ENCODE results near the gene ADAMTS14. TPM values are rescaled to one million over a fixed set of nuclear protein-coding genes. Genes with fewer than 3 reads are reported as not detected.
"Not testable (repeated sequence)": the region's sequence is repeated elsewhere in the genome, so short reads cannot be mapped to it uniquely, and the experiment has no call there.

The ADAMTS14 gene
- total and polyA plus RNA-seq, 7 donors = 0.03 to 0.18 (median 0.06) TPM; not detected in 3

DNA sequence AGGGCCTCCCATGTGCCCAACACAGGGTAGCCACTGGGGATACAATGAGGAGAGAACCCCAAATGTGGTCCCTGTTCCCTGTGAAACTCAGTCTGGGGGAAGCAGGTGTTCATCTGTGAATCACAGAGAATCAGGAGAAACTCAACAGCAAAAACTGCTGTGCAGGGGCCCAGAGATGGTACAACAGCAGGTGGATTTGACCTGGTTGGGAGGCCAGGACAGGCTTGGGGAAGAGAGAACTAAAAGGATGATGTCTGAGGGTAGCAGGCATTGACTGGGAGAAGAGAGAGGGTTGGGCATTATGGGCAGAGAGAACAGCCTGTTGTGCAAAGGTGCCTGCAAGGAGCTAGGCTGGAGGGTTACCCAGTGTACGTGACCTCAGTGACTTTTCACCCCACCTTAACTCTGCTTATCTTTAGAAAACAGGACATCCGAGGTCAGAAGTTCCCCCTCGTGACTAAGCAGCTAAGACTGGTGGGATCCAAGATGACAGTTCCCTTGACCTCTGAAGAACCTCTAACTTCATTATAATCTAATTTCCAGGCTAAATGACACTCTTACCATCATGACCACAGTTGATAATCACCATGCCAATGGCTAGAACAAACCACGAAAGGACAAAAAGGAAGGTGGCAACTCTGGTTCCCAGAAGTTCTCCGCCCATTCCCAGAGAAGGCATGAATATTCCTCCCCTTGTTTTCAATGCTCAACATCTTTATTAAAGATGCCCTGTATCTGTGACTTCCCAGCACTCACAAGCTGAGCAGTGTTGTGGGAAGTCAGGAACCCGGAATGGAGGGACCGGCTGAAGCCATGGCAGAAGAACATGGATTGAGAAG, 5.1 kb upstream of the ADAMTS14 start:
- DNase-seq (no peak), ATAC-seq (no peak)
- H3K9me3 ChIP-seq = no peaks in the 10 kb centered on the region
- H3K4me1 ChIP-seq = no peaks in the 10 kb centered on the region
- TF ChIP-seq, protein P1, sequence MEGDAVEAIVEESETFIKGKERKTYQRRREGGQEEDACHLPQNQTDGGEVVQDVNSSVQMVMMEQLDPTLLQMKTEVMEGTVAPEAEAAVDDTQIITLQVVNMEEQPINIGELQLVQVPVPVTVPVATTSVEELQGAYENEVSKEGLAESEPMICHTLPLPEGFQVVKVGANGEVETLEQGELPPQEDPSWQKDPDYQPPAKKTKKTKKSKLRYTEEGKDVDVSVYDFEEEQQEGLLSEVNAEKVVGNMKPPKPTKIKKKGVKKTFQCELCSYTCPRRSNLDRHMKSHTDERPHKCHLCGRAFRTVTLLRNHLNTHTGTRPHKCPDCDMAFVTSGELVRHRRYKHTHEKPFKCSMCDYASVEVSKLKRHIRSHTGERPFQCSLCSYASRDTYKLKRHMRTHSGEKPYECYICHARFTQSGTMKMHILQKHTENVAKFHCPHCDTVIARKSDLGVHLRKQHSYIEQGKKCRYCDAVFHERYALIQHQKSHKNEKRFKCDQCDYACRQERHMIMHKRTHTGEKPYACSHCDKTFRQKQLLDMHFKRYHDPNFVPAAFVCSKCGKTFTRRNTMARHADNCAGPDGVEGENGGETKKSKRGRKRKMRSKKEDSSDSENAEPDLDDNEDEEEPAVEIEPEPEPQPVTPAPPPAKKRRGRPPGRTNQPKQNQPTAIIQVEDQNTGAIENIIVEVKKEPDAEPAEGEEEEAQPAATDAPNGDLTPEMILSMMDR (IDR thresholded peaks at IDR 0.05) = no peak
- H3K27ac ChIP-seq = no peak overlapping the region
- H3K36me3 ChIP-seq (ENCODE audit: insufficient read depth in 1 of 2, low read depth in 1 of 2) = no peaks in the 10 kb centered on the region
- no peak overlapping the region for H3K4me3 ChIP-seq
- 71 to 82% (median 79%) methylated on average over 7 of the region's 7 CpGs for WGBS, 3 donors
- intact Hi-C loops (cut with DNase I) = no loop called here
- peaks cover 0 to 14% (median 0%) of the 10 kb centered on the region in 3 donors for H3K27me3 ChIP-seq (ENCODE audit: insufficient read depth in 3 of 3, low read length in 2 of 3)

DNA sequence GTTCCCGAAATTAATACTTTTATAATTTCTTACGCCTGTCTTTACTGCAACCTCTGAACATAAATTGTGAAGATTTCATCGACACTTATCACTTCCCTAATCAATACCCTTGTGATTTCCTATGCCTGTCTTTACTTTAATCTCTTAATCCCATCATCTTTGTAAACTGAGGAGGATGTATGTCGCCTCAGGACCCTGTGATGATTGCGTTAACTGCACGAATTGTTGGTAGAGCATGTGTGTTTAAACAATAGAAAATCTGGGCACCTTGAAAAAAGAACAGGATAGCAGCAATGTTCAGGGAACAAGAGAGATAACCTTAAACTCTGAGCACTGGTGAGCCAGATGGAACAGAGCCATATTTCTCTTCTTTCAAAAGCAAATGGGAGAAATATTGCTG, 4.5 kb upstream of the ADAMTS14 start:
- H3K4me3 ChIP-seq; H3K9me3 ChIP-seq; H3K4me1 ChIP-seq; ATAC-seq; H3K36me3 ChIP-seq (ENCODE audit: insufficient read depth in 1 of 2, low read depth in 1 of 2); H3K27ac ChIP-seq; intact Hi-C loops (cut with DNase I); DNase-seq; H3K27me3 ChIP-seq (ENCODE audit: insufficient read depth in 3 of 3, low read length in 2 of 3): not testable (repeated sequence)
- WGBS, 3 donors = 82 to 86% (median 82%) methylated on average over 6 of the region's 6 CpGs

DNA sequence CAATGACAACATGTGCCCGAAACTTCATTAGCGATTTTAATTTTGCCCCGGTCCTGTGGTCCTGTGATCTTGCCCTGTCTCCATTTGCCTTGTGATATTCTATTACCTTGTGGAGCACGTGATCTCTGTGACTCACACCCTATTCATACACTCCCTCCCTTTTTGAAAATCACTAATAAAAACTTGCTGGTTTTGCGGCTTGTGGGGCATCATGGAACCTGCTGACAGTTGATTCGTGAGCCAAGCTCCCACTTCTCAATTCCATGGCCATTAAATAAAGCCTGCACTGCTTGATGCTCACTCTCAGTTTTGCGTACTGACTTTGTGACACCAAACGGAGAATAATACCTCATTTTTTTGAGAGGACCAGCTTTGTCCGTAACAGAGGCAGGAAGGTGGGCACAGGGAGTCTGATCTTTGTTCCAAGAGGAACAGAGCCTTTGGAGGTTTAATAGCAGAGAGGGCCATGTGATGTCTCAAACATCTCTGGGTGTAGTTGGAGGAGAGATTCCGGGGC, 3.8 kb upstream of the ADAMTS14 start:
- TF ChIP-seq, protein P1 (IDR thresholded peaks at IDR 0.05) = no peak
- WGBS, 3 donors = 93 to 94% (median 93%) methylated on average over 10 of the region's 10 CpGs
- H3K9me3 ChIP-seq = no peaks in the 10 kb centered on the region
- H3K4me3 ChIP-seq = no peak overlapping the region
- no peak overlapping the region for H3K27ac ChIP-seq
- no peak for DNase-seq
- H3K36me3 ChIP-seq (ENCODE audit: insufficient read depth in 1 of 2, low read depth in 1 of 2) = no peaks in the 10 kb centered on the region
- intact Hi-C loops (cut with DNase I) = no loop called here
- peaks cover 3% of the 10 kb centered on the region for H3K4me1 ChIP-seq
- ATAC-seq = no peak
- peaks cover 0 to 9% (median 0%) of the 10 kb centered on the region in 3 donors for H3K27me3 ChIP-seq (ENCODE audit: insufficient read depth in 3 of 3, low read length in 2 of 3)

DNA sequence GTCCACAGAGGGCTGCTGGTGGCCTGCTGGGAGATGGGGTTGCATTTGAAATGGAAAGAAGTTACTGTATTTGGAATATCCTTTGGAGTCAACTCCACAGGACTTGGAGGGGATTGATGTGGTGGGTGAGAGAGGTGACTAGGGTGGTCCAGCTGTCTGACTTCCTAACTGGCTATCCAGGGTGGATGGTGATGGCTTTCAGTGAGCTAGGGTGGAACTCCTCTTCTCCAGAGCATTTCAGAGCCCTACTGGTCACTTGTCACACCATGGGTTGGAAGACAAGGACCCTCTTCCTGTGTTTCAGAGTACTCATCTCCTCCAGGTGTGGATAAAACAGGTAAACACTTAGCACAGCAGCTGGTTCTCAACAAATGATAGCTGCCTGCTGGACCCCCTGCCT, 3.3 kb upstream of the ADAMTS14 start:
- Histone ChIP-seq H3K9me3 (no peaks in the 10 kb centered on the region), H3K4me1 (peaks cover 7% of the 10 kb centered on the region), H3K36me3 (ENCODE audit: insufficient read depth in 1 of 2, low read depth in 1 of 2) (no peaks in the 10 kb centered on the region), H3K27me3 (ENCODE audit: insufficient read depth in 3 of 3, low read length in 2 of 3) (peaks cover 0 to 15% (median 0%) of the 10 kb centered on the region in 3 donors), H3K4me3 (no peak overlapping the region), H3K27ac (no peak overlapping the region)
- TF ChIP-seq, protein P1 (IDR thresholded peaks at IDR 0.05) = no peak
- DNase-seq = no peak
- no peak for ATAC-seq
- intact Hi-C loops (cut with DNase I) = no loop called here

DNA sequence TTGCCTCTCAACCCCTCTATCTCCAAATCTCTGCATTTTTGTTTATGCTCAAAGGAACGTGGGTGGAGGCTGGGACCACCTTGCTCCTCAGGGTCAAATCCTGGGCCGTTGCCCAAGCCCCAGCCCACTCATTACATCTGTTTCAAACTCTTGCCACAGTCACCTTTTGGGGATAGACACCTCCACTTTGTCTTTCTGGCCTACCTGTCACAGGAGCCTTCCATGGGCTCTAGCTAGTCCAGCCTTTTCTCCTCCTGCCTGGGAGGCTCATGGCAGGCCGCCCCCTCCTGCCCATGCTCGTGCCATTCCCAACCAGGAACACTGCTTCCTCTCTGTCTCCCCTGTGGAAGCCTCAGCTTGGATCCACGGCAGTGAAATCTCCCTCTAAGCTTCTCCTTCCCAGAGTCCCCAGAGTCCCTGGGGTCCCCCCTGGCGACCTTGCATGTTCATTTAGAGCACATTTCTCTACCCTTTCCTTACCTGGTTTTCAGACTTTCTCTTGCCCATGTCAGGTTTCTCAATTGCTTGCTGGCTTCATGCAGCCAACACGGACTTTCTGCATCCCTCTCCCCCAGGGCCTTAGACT, 2.5 kb upstream of the ADAMTS14 start:
- Histone ChIP-seq H3K27ac (no peak overlapping the region), H3K9me3 (no peaks in the 10 kb centered on the region), H3K36me3 (ENCODE audit: insufficient read depth in 1 of 2, low read depth in 1 of 2) (no peaks in the 10 kb centered on the region), H3K27me3 (ENCODE audit: insufficient read depth in 3 of 3, low read length in 2 of 3) (peaks cover 0 to 23% (median 0%) of the 10 kb centered on the region in 3 donors), H3K4me1 (peaks cover 7% of the 10 kb centered on the region), H3K4me3 (no peak overlapping the region)
- no peak for DNase-seq
- intact Hi-C loops (cut with DNase I) = no loop called here
- TF ChIP-seq, protein P1 (IDR thresholded peaks at IDR 0.05) = no peak
- ATAC-seq = no peak
- 88 to 93% (median 90%) methylated on average over 7 of the region's 7 CpGs for WGBS, 3 donors
